IPS-20b (cell line): ENCODE measurements around the gene ITFG1.
"Not testable (repeated sequence)": the region's sequence is repeated elsewhere in the genome, so short reads cannot be mapped to it uniquely, and the experiment has no call there.

Source experiments
- H3K27ac ChIP-seq: one replicate; pipeline ENCODE4 v1.5.1; 2013; ENCODE audit warnings: low read length
- H3K27me3 ChIP-seq: 2 replicates; pipeline ENCODE4 v1.6.1; 2013; ENCODE audit warnings: mild to moderate bottlenecking, low read length, inconsistent platforms; ENCODE audit not compliant: insufficient read depth
- H3K36me3 ChIP-seq: 2 replicates; pipeline ENCODE4 v1.6.1; 2013; ENCODE audit warnings: low read depth, mild to moderate bottlenecking, inconsistent platforms, low read length, moderate library complexity; ENCODE audit not compliant: insufficient read depth
- H3K4me1 ChIP-seq: 2 replicates; pipeline ENCODE4 v1.6.1; 2013; ENCODE audit warnings: mild to moderate bottlenecking, control low read depth, inconsistent platforms, low read length, moderate library complexity; ENCODE audit not compliant: insufficient read depth
- H3K4me3 ChIP-seq: 2 replicates; pipeline ENCODE4 v1.5.1; 2013; ENCODE audit warnings: mild to moderate bottlenecking, low read length, inconsistent platforms
- H3K9ac ChIP-seq: 2 replicates; pipeline ENCODE4 v1.6.1; 2013; ENCODE audit warnings: low read depth, mild to moderate bottlenecking, inconsistent platforms, low read length, moderate library complexity
- H3K9me3 ChIP-seq: 2 replicates; pipeline ENCODE4 v1.6.1; 2013; ENCODE audit warnings: mild to moderate bottlenecking, low read depth, low read length, inconsistent platforms; ENCODE audit not compliant: insufficient read depth

The ITFG1 gene

DNA sequence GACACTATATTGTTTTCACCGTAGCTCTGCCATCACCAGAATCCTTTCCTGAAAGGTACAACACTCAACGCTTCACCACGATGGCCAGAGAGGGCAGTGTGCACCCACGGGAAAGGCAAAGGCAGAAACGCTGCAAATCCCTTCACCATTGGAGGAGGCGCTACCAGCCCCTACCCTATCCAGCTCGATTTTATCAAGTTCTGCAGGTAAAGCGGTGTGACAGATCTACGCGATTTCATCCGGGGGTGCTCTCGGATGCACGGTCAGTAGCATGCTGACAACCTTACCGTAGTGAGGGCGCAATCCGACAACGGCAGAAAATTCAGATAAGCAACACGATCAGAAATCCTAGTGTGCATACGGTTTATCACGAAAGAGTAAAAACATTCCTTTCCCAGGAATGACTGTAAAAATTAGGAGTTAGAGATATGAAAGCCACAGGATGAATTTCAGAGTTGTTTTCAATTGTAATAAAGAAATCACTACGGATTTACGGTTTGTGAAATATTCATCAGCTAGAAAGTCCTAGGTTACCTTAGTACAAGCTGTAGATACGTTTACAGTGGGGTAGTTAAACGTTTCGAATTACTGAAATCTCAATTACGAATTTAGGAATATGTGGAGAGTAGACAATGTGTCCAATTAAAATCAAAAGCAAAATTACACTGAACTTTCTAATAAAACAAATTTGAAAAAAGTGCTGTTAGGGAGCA lies 318.9 kb downstream of the ITFG1 start:
- Histone ChIP-seq H3K4me3 (peak overlapping the region; percentile 70), H3K36me3 (no peaks in the 10 kb centered on the region), H3K27ac (no peak overlapping the region), H3K9ac (no peak overlapping the region; the same call in 1 of the 2 replicates), H3K9me3 (no peaks in the 10 kb centered on the region), H3K4me1 (peaks cover 4% of the 10 kb centered on the region; the same call in 1 of the 2 replicates), H3K27me3 (peaks cover 36% of the 10 kb centered on the region)

- peaks cover 4% of the 10 kb centered on the region; the same call in 1 of the 2 replicates for H3K4me1 ChIP-seq
- peaks cover 30% of the 10 kb centered on the region for H3K27me3 ChIP-seq
- no peaks in the 10 kb centered on the region for H3K36me3 ChIP-seq
- H3K9me3 ChIP-seq: no peaks in the 10 kb centered on the region
- no peak overlapping the region for H3K27ac ChIP-seq
- H3K9ac ChIP-seq: no peak overlapping the region
- H3K4me3 ChIP-seq: no peak overlapping the region
Observed at GRCh38 chr16:47140686-47141085, 320.2 kb downstream of the ITFG1 start.

DNA sequence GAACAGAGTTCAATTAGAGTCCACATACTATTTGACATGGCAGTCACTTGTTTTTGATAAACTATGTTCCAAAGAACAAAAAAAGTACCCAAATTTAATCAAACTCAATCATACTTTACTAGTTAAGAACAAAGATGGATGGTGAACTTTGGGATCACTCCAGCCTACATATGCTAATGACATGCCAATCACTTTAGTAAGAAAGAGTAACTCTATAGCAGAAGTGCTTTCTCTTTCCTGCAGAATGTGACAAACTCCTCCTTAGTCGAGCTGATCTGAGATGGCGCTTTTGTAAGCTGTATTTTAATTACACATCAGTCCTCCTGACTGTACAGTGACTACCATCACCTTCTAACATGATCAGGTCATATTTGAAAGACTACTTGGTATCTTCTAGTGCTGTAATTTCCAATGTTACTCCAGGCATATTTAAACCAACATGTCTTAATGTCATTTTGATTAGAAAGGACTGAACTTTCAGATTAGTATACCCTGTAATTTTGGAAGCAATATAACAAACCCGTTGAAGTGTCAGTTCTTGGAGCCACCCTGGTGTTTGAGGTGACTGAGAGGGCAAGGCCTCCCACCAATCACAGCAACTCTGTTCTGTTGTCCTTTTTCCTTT lies 321.2 kb downstream of the ITFG1 start:
- Histone ChIP-seq H3K9me3 (no peaks in the 10 kb centered on the region), H3K4me1 (peaks cover 4% of the 10 kb centered on the region; the same call in 1 of the 2 replicates), H3K4me3 (no peak overlapping the region), H3K27me3 (peaks cover 20% of the 10 kb centered on the region), H3K36me3 (no peaks in the 10 kb centered on the region), H3K27ac (no peak overlapping the region), H3K9ac (no peak overlapping the region)

DNA sequence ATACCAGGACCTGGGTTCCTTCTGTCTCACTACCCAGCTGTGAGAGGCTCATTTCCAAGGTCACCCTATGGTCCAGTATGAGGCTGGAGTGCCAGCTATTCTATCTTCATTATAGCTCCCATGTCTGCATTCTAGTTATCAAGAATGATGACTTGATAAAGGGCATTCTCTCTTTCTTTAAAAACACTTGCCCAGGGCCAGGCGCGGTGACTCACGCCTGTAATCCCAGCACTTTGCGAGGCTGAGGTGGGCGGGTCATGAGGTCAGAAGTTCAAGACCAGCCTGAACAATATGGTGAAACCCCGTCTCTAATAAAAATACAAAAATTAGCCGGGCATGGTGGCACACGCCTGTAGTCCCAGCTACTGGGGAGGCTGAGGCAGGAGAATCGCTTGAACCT lies 322.9 kb downstream of the ITFG1 start:
- not testable (repeated sequence) for H3K9me3 ChIP-seq, H3K4me1 ChIP-seq, H3K27ac ChIP-seq

DNA sequence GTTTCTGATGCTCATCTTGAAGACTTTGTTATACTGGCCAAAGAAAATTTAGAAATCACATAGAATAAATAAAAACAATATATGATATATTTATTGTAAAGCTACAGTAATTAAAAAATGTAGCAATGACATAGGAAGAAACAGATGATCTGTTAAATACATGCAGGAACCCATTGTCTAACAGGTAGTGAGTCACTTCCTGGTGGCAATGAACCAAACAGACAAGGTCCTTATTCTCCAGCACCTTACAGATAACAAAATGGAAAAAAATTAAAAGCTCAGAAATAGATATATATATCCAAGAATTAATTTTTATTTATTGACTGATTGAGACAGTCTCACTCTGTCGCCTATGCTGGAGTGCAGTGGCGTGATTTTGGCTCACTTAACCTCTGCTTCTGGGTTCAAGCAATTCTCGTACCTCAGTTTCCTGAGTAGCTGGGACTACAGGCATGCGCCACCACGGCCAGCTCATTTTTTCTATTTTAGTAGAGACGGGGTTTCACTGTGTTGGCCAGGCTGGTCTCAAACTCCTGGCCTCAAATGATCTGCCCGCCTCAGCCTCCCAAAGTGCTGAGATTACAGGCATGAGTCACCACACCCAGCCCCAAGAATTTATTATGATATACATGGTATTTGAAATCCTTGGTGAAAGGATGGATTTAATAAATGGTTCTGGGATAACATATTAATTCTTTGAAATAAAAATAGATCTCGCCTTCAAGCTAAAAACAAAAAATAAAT lies 324.6 kb downstream of the ITFG1 start:
- Histone ChIP-seq H3K27me3 (no peaks in the 10 kb centered on the region), H3K36me3 (no peaks in the 10 kb centered on the region), H3K4me3 (no peak overlapping the region), H3K4me1 (peaks cover 4% of the 10 kb centered on the region; the same call in 1 of the 2 replicates), H3K27ac (no peak overlapping the region), H3K9ac (no peak overlapping the region), H3K9me3 (no peaks in the 10 kb centered on the region)

More for the DNA sequence above, 322.9 kb downstream of the ITFG1 start:
- not testable (repeated sequence) for H3K4me3 ChIP-seq, H3K9ac ChIP-seq, H3K36me3 ChIP-seq
- peaks cover 12% of the 10 kb centered on the region for H3K27me3 ChIP-seq

- peaks cover 3% of the 10 kb centered on the region; the same call in 1 of the 2 replicates for H3K4me1 ChIP-seq
- no peak overlapping the region for H3K4me3 ChIP-seq
- no peaks in the 10 kb centered on the region for H3K9me3 ChIP-seq
- H3K36me3 ChIP-seq: no peaks in the 10 kb centered on the region
- no peak overlapping the region for H3K27ac ChIP-seq
- H3K27me3 ChIP-seq: no peaks in the 10 kb centered on the region
- no peak overlapping the region for H3K9ac ChIP-seq
Observed at GRCh38 chr16:47134550-47134949, 326.3 kb downstream of the ITFG1 start.

GRCh38 chr16:47132308-47132707 lies 328.6 kb downstream of the ITFG1 start:
- Histone ChIP-seq H3K4me1 (peaks cover 5% of the 10 kb centered on the region; the same call in 1 of the 2 replicates), H3K27me3 (no peaks in the 10 kb centered on the region), H3K27ac (no peak overlapping the region), H3K9ac (no peak overlapping the region), H3K9me3 (no peaks in the 10 kb centered on the region), H3K4me3 (no peak overlapping the region), H3K36me3 (peaks cover under 1% of the 10 kb centered on the region; the same call in 1 of the 2 replicates)

- H3K27me3 ChIP-seq: no peaks in the 10 kb centered on the region
- no peak overlapping the region for H3K4me3 ChIP-seq
- no peaks in the 10 kb centered on the region for H3K9me3 ChIP-seq
- peaks cover 5% of the 10 kb centered on the region; the same call in 1 of the 2 replicates for H3K4me1 ChIP-seq
- H3K36me3 ChIP-seq: peaks cover 11% of the 10 kb centered on the region; the same call in 1 of the 2 replicates
- H3K27ac ChIP-seq: no peak overlapping the region
- H3K9ac ChIP-seq: peak overlapping the region; percentile 26; the same call in 1 of the 2 replicates
Observed at GRCh38 chr16:47129755-47130435, 331.0 kb downstream of the ITFG1 start.

GRCh38 chr16:47127541-47127940 lies 333.3 kb downstream of the ITFG1 start:
- peaks cover 5% of the 10 kb centered on the region; the same call in 1 of the 2 replicates for H3K4me1 ChIP-seq
- no peak overlapping the region for H3K27ac ChIP-seq
- H3K36me3 ChIP-seq: peaks cover 16% of the 10 kb centered on the region
- no peak overlapping the region for H3K9ac ChIP-seq
- no peak overlapping the region for H3K4me3 ChIP-seq
- H3K9me3 ChIP-seq: no peaks in the 10 kb centered on the region
- H3K27me3 ChIP-seq: no peaks in the 10 kb centered on the region

DNA sequence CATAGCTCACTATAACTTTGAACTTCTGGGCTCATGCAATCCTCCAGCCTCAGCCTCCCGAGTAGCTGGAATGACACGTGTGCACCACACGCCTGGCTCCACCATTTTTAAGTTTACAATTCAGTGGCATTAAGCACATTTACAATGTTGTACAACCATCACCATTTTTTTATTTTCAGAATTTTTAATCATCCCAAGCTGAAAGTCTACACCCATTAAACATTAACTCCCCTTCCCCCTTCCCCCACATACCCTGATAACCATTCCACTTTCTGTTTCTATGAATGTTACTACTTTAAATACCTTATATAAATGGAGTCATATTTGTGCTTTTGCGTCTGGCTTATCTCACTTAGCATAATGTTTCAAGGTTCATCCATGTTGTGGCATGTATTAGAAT lies 335.1 kb downstream of the ITFG1 start:
- H3K4me3 ChIP-seq: no peak overlapping the region
- H3K27me3 ChIP-seq: no peaks in the 10 kb centered on the region
- H3K4me1 ChIP-seq: peaks cover 5% of the 10 kb centered on the region; the same call in 1 of the 2 replicates

GRCh38 chr16:47113130-47113529 lies 347.7 kb downstream of the ITFG1 start:
- Histone ChIP-seq H3K27me3 (no peaks in the 10 kb centered on the region), H3K36me3 (peaks cover 9% of the 10 kb centered on the region), H3K4me3 (no peak overlapping the region), H3K9ac (no peak overlapping the region), H3K27ac (no peak overlapping the region), H3K4me1 (no peaks in the 10 kb centered on the region), H3K9me3 (no peaks in the 10 kb centered on the region)

More for the DNA sequence above, 335.1 kb downstream of the ITFG1 start:
- Histone ChIP-seq H3K27ac (no peak overlapping the region), H3K9me3 (no peaks in the 10 kb centered on the region), H3K36me3 (peaks cover 21% of the 10 kb centered on the region), H3K9ac (no peak overlapping the region)
